ENCODE data around the gene PIGR. TPM values are rescaled to one million over a fixed set of nuclear protein-coding genes. Genes with fewer than 3 reads are reported as not detected.

PIGR gene
- polyA plus RNA-seq, 2 of the 4 experiments (the other 2 are of a cell fraction), result 0.01 TPM; not detected in 1

GRCh38 chr1:206880314-206880713 lies 66.0 kb downstream of the PIGR start:
- no peaks in the 10 kb centered on the region for H3K4me1 ChIP-seq
- H3K4me2 ChIP-seq, result no peak overlapping the region
- H3K9me3 ChIP-seq, result peaks cover 31% of the 10 kb centered on the region
- 9% methylated on average over 3 of the region's 3 CpGs for WGBS (ENCODE audit: missing lambda C conversion rate)
- FAIRE-seq (no peak), DNase-seq (ENCODE audit: low read depth in 1 of 2, low spot score in 1 of 2) (no peak), ATAC-seq (no peak)
- H3K27ac ChIP-seq, result no peak overlapping the region
- TF ChIP-seq JUNB (IDR thresholded peaks at IDR 0.05) (no peak), HDAC2 (IDR thresholded peaks at IDR 0.05) (no peak), ELK1 (IDR thresholded peaks at IDR 0.05; ENCODE audit: low read depth, low read length) (no peak), NR3C1 (IDR thresholded peaks at IDR 0.05) (no peak), HOXB13 (CRISPR knock-in tag; IDR thresholded peaks at IDR 0.05; ENCODE audit: low read depth) (no peak), MAZ (IDR thresholded peaks at IDR 0.05; ENCODE audit: borderline replicate concordance, low read depth, low read length) (no peak), E2F6 (IDR thresholded peaks at IDR 0.05; ENCODE audit: borderline replicate concordance, low read depth) (no peak), RARB (CRISPR knock-in tag; IDR thresholded peaks at IDR 0.05) (no peak), HOXA7 (CRISPR knock-in tag; IDR thresholded peaks at IDR 0.05) (no peak), FOXS1 (CRISPR knock-in tag; IDR thresholded peaks at IDR 0.05) (no peak), NFE2L2 (conservative IDR thresholded peaks at IDR 0.05; ENCODE audit: low read length) (no peak), USF2 (IDR thresholded peaks at IDR 0.05) (no peak), EP300 (IDR thresholded peaks at IDR 0.05) (no peak), REST (IDR thresholded peaks at IDR 0.05) (no peak), FOSL2 (IDR thresholded peaks at IDR 0.05) (no peak), FOSL2 (CRISPR knock-in tag; IDR thresholded peaks at IDR 0.05) (no peak), PBX3 (IDR thresholded peaks at IDR 0.05) (no peak), RNF2 (IDR thresholded peaks at IDR 0.05; ENCODE audit: borderline replicate concordance, low read depth) (no peak), MAX (IDR thresholded peaks at IDR 0.05) (no peak), RAD21 (conservative IDR thresholded peaks at IDR 0.05 in 1 of 2, IDR thresholded peaks at IDR 0.05 in 1 of 2) (no peak), MAFK (IDR thresholded peaks at IDR 0.05; ENCODE audit: partially characterized antibody) (no peak)
- CTCF ChIA-PET, result interaction anchor here (1.0 to 1.6 kb wide), 3 partner anchors 32 to 154 kb away, joined by 3 to 4 read pairs (median 3); no protein-coding TSS in a partner anchor
- no peak overlapping the region for H3K4me3 ChIP-seq
- POLR2A ChIA-PET, result no interaction called here

Other genes with a start within 250 kb of the PIGR start
- gene IL19, start 175.7 kb downstream of the PIGR start, polyA plus RNA-seq (2011; rRNA removed), result not detected in 2 replicates
- gene IL19, start 175.7 kb downstream of the PIGR start, polyA plus RNA-seq (2017; fragmentation: RNase III; extraction: RNeasy Plus Mini Kit Qiagen cat#74134 plus additional on column Dnase treatment), result not detected in 3 replicates
- not detected in 2 replicates for gene IL10, start 174.0 kb downstream of the PIGR start, polyA plus RNA-seq (2011; rRNA removed)
- not detected in 3 replicates for gene IL10, start 174.0 kb downstream of the PIGR start, polyA plus RNA-seq (2017; fragmentation: RNase III; extraction: RNeasy Plus Mini Kit Qiagen cat#74134 plus additional on column Dnase treatment)
- gene IL20, start 80.8 kb downstream of the PIGR start, polyA plus RNA-seq (2011; rRNA removed), result 0.05 and 0.13 TPM in 2 replicates
- not detected in 3 replicates for gene IL20, start 80.8 kb downstream of the PIGR start, polyA plus RNA-seq (2017; fragmentation: RNase III; extraction: RNeasy Plus Mini Kit Qiagen cat#74134 plus additional on column Dnase treatment)
- gene IL24, start 49.0 kb downstream of the PIGR start, polyA plus RNA-seq (2011; rRNA removed), result 0.04 and 0.12 TPM in 2 replicates
- 0.07 TPM in 1 of 3 replicates, not detected in the others for gene IL24, start 49.0 kb downstream of the PIGR start, polyA plus RNA-seq (2017; fragmentation: RNase III; extraction: RNeasy Plus Mini Kit Qiagen cat#74134 plus additional on column Dnase treatment)
- 0.19 and 0.73 TPM in 2 replicates for gene FCMR, start 24.5 kb downstream of the PIGR start, polyA plus RNA-seq (2011; rRNA removed)
- gene FCMR, start 24.5 kb downstream of the PIGR start, polyA plus RNA-seq (2017; fragmentation: RNase III; extraction: RNeasy Plus Mini Kit Qiagen cat#74134 plus additional on column Dnase treatment), result 0.93 to 1.3 TPM (median 1.0 TPM) in 3 replicates
- gene FCAMR, start 24.0 kb upstream of the PIGR start, polyA plus RNA-seq (2011; rRNA removed), result not detected in 2 replicates
- not detected in 3 replicates for gene FCAMR, start 24.0 kb upstream of the PIGR start, polyA plus RNA-seq (2017; fragmentation: RNase III; extraction: RNeasy Plus Mini Kit Qiagen cat#74134 plus additional on column Dnase treatment)
- 2.0 and 2.2 TPM in 2 replicates for gene C1orf116, start 86.3 kb upstream of the PIGR start, polyA plus RNA-seq (2011; rRNA removed)
- 3.2 to 3.6 TPM (median 3.4 TPM) in 3 replicates for gene C1orf116, start 86.3 kb upstream of the PIGR start, polyA plus RNA-seq (2017; fragmentation: RNase III; extraction: RNeasy Plus Mini Kit Qiagen cat#74134 plus additional on column Dnase treatment)
- 6.9 and 7.0 TPM in 2 replicates for gene YOD1, start 104.7 kb upstream of the PIGR start, polyA plus RNA-seq (2011; rRNA removed)
- gene YOD1, start 104.7 kb upstream of the PIGR start, polyA plus RNA-seq (2017; fragmentation: RNase III; extraction: RNeasy Plus Mini Kit Qiagen cat#74134 plus additional on column Dnase treatment), result 9.5 to 10.3 TPM (median 10.3 TPM) in 3 replicates
- 6.8 and 7.4 TPM in 2 replicates for gene PFKFB2, start 106.8 kb upstream of the PIGR start, polyA plus RNA-seq (2011; rRNA removed)
- 7.6 to 8.4 TPM (median 8.1 TPM) in 3 replicates for gene PFKFB2, start 106.8 kb upstream of the PIGR start, polyA plus RNA-seq (2017; fragmentation: RNase III; extraction: RNeasy Plus Mini Kit Qiagen cat#74134 plus additional on column Dnase treatment)
- gene C4BPB, start 142.4 kb upstream of the PIGR start, polyA plus RNA-seq (2011; rRNA removed), result 0.57 and 0.74 TPM in 2 replicates
- gene C4BPB, start 142.4 kb upstream of the PIGR start, polyA plus RNA-seq (2017; fragmentation: RNase III; extraction: RNeasy Plus Mini Kit Qiagen cat#74134 plus additional on column Dnase treatment), result 4.9 to 9.5 TPM (median 5.1 TPM) in 3 replicates
- 3.6 and 4.9 TPM in 2 replicates for gene C4BPA, start 157.8 kb upstream of the PIGR start, polyA plus RNA-seq (2011; rRNA removed)
- 0.92 to 1.4 TPM (median 1.0 TPM) in 3 replicates for gene C4BPA, start 157.8 kb upstream of the PIGR start, polyA plus RNA-seq (2017; fragmentation: RNase III; extraction: RNeasy Plus Mini Kit Qiagen cat#74134 plus additional on column Dnase treatment)